CD4-positive, alpha-beta T cell treated with Interleukin-17A for 1 hour (primary cell): ENCODE measurements around the gene TEAD4.

Experiments
- DNase-seq: peaks from one replicate; pipeline ENCODE4 v3.0.0-alpha.2; 2020

TEAD4 gene

DNA sequence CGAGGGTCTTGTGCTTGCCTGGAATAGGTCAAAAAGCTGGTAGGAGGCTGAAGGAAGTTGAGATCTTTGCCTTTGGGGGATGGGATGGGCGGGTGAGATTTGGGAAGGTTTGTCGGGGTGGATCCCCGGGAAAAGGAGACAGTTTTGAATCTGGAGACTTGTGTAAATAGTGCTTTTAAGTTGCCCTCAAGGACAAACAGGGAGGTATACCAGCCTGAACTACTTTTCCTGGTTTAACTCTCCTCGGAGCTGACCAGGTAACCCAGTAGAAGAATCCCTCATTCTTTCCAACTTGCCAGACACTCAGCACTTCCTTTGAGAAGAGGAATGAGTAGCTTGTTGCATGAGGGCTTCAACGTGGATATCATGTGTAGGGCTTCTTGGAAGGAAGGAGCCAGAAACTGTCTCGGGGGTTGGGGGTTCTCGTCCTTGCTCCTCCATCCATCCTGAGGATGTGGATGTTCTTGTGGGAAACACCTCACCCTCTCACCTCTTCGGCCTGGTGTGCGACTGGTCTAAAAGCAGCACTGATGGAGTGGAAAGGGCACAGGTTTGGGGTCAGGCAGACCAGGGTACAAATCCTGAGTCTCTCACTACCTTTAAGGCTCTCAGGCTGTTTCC lies 1.9 kb downstream of the TEAD4 start:
- DNase-seq = no peak

DNA sequence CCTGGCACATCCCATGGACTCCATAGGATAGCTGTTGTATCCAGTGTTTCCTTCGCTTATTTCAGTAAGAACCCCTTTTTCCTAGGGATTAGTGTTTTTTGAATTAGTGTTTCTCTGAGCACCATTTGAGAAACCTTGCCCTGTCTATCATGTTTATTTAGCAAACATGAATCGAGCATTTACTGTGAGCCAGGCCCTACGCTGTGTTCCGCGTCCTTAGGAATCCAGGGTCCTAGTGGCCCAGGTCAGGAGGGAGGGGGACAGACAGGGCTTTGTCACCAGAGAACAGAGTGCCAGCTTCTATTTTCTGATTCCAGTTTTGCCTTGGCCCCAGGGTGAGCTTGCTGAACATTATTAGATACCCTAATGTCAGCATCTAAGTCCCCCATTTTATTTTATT lies 2.5 kb downstream of the TEAD4 start:
- DNase-seq = no peak

GRCh38 chr12:2963154-2963759 lies 4.1 kb downstream of the TEAD4 start:
- no peak for DNase-seq

DNA sequence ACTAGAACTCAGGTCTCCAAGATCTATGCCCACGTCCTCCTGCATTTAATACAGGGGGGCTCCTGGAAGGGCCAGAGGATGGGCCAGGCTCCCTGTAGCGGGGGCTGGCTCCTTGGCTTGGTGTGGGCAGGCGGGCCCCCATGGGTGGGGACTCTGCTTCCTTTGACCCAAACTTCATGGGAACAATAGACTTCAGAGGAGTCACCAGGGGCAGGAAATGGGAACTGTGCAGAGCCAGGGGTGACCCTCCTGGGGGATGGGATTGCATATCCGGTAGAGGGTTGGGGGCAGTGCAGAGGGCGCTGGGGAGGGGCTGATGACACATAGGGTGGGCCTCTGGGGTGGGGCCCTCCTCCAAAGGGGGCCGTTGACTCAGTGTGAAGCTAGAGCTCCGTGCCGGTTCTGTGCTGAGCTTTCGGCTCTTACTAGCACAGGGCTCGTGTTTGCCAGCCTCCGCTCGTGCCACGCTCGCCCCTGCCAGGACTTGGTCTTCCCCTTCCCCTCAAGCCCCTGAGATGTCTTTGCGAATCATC lies 4.6 kb downstream of the TEAD4 start:
- DNase-seq = no peak

GRCh38 chr12:2967651-2968050 lies 8.5 kb downstream of the TEAD4 start:
- no peak for DNase-seq

DNA sequence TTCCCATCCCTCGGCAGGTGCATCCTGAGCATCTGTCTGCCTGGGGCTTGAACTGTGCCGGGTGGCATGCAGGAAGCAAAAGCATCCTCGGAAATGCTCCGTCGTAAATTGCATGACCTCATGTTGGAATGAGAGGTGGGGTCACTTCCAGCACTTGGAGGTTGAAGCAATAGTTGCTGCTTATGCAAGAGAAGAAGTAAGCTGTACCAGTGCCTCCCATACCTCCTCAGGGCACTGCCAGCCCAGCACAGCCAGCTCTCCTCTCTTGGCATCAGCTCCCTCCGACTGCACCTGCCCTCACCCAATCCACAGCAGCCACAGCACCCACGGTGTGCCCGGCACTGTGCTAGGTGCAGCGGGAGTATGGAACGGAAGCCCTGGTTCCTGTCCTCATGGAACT lies 11.5 kb downstream of the TEAD4 start:
- no peak for DNase-seq

DNA sequence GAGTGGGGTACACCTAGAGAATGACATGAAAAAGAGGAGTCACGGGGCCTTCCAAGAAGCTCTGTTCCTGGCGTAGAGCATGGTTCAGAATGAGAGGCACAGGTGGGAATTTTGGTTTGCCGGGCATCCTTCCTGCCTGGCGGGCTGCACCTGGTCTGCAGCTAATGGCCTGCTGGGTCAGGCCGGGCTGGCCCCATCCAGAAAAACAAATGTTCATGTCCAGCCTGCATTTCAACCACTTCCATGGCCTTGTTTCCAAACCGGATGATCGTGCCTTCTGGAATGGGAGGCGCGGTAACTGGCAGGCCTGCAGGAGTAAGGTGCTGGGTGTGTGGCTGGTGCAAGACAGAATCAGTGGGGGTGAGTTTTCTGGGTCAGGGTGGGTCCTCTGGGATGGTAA lies 14.4 kb downstream of the TEAD4 start:
- DNase-seq = no peak

DNA sequence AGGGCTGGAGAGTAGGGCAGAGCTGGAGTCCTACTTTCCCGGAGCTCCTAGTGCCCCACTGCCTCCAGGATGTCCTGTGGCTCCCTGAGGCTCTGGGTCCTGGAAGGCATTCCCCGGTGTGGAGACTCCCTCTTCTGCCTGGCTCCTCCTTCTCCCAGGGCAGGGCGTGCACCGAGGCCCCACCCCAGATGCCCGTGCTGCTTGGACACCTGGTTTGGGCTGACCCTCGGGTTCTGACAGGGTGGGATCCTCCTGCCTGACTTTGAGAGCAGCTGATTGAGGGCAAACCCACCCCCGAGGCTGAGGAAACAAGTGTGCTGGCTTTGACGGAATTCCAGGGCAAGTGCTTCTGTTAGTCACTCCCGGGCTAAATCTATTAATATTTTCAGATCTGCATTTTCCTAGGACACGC lies 15.4 kb downstream of the TEAD4 start:
- no peak for DNase-seq

DNA sequence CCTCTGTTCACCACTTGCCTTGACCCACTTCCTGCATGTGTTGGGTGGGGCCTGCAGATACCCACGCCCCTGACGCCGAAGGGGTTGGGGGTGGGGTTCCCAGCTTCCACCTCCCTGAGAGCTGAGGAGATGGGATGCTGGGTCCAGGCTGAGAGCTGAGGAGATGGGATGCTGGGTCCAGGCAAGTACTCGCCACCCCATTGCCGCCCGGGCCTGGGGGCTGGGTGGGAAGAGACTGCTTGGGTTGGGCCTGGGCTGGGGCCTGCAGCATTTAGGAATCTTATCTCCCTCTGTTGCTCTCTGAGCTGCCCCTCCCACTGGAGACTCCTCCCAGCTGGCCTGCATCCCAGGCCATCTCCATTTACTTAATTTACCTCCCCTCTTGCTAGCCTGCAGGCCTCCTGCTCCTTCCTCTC lies 17.4 kb downstream of the TEAD4 start:
- no peak for DNase-seq

- no peak for DNase-seq
These were observed 18.6 kb downstream of the TEAD4 start for GRCh38 chr12:2977776-2978175.

DNA sequence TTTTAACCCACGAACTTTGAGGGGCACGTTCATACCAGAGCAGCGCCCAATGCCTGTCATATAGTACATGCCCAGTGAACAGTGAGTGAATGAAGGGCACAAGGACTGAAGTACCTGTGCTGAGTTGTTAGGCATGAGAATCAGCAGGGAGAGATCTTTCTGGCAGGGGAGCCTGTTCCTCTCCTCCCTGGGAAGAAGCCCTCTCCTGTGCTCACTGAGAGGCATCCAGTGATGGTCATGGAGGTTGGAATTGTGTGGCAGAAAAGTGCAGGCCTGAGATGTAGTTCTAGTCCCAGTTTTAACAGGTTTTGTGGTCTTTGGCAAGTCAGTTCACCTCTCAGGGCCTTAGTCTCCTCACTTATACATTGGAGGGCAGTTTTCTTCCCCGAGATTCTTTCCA lies 20.6 kb downstream of the TEAD4 start:
- DNase-seq = no peak

GRCh38 chr12:2980630-2981029 lies 21.4 kb downstream of the TEAD4 start:
- no peak for DNase-seq

- DNase-seq = no peak
These were observed 23.2 kb downstream of the TEAD4 start for GRCh38 chr12:2982361-2982760.

DNA sequence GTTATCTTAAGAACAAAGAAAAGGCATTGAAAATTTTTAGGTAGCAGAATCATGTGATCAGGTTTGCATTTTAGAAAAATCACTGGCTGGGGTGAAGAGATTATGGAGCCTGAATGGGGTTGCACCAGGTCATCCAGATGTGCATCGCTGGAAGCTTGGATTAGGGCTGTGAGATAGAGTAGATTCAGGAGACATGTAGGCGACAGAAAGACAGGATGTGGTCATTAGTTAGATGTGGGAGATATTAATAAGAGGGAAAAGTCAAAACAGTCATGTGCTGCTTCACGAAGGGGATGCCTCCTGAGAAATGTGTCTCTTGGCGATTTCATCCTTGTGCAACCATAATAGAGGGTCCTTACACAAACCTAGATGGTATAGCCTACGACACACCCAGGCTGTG lies 25.1 kb downstream of the TEAD4 start:
- no peak for DNase-seq

DNA sequence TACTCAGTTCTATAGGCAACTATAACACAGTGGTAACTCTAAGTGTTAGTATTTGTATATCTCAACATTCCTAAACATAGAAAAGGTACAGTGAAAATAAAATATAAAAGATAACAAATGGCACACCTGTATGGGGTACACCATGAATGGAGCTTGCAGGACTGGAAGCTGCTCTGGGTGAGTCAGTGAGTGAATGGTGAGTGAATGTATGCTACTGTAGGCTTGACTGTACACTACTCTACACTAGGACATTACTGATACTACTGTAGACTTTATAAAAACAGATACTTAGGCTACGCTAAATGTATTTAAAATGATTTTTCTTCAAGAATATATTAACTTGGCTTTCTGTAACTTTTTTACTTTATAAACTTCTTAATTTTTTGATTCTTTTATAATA lies 25.5 kb downstream of the TEAD4 start:
- no peak for DNase-seq

GRCh38 chr12:2986876-2987275 lies 27.7 kb downstream of the TEAD4 start:
- no peak for DNase-seq

- DNase-seq = no peak
These were observed 29.3 kb downstream of the TEAD4 start for GRCh38 chr12:2988494-2988893.

DNA sequence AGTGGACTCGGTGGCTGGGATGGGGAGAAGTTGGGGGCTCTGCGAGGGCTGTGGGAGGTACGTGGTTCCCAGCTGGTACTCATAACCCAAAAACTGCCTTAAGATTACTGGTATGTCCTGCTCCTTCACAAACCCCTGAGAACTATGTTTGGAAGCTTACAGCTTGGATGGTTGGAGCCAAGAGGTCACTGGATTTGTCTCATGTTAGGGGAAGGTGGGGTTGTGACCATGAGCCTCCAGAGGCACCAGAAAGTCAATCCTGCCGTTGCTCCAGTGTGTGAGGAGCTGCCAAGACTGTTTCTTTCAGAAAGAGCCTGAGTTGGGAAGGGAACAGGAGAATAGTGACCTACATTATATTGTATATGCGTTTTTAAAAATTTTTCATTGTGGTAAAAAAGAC lies 33.5 kb downstream of the TEAD4 start:
- DNase-seq = no peak

DNA sequence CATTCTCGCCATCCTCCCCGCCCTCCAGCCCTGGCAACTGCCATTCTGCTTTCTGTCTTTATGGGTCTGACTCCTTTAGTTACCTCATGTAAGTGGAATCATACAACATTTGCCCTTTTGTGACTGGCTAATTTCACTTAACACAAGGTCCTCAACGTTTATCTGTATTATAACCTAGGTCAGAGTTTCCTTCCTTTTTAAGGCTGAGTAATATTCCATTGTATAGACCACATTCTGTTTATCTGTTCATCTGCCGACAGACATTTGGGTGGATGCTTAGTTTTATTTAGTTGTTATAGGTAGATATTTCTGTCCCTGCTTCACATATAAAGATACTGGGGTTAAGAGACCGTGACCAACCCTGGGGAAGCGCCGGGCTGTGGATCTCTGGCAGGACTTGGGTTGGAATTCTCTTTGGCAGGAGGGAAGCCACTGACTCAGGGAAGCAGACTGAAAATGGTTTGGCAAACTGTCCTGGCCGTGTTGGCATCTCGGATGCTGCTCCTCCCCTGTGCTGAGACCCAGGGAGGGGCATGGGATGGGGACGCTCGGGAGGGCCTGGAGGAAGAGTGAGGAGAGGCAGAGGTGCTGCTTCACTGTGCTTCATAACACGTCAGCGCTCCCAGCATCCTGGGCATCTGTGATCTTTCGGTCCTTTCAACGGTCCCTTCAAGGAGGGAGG lies 38.9 kb downstream of the TEAD4 start:
- no peak for DNase-seq

DNA sequence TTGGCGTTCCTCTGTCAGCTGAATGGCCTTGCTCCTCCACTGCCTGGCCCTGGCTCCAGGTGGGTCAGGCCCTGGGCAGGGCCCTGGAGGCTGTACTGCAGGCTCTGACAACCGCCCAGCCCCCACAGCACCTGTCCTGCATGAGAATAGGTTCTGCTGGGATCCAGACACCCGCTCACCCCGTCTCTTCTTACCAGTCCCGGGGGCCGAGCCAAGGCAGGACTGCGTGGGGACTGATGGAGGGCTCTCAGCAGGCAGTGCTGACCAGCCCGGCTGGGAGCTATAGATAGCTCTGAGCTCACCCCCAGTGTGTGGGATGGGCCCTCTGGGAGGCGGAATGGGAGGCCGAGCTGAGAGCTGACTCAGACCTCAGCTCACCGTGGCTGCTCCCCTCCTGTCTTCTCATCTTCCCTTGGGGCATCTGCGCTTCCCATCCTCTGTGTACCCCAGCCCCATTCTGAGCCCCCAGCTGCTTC lies 39.6 kb downstream of the TEAD4 start:
- DNase-seq = no peak

GRCh38 chr12:2999265-2999841 lies 40.2 kb downstream of the TEAD4 start:
- no peak for DNase-seq

DNA sequence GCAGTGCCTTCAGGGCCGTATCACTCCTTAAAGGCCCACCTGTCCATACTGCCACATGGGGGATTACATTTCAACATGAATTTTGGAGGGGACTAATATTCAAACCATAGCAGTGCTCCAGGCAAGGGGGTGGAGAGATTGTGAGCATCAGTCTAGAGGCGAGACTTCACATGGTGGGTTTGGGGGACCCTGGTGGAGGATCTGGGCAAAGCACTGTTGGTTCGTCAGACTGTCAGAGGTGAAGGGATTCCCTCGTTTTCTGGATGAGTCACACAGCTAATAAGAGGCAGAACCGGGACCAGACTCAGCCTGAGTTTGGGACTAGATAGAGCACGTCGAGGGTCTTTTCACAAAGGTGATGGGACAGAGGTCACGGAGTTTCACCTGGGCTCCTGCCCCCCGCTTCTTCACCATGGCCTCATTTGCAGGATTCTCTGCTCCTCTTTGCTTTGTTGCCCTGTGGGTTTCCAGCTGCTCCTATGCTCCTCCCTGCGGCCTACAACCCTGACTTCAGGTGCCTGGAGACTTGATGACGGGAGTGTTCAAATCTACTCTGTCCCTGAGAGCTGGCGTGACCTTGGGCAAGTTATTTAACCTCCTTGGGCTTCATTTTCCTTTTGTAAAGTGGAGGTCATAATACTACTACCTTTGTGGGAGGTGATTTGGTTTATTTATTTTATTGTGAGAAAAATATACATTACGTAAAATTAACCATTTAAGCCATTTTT lies 41.5 kb downstream of the TEAD4 start:
- DNase-seq = no peak

- no peak for DNase-seq
These were observed 43.4 kb downstream of the TEAD4 start for GRCh38 chr12:3002646-3003045.
